Dedifferentiated amniotic fluid mesenchymal stem cell (primary cell): ENCODE results near the gene FAM221A.
"Not testable (repeated sequence)": the region's sequence is repeated elsewhere in the genome, so short reads cannot be mapped to it uniquely, and the experiment has no call there.

ENCODE experiments used
- DNase-seq: peaks from one replicate; pipeline ENCODE4 v3.0.0-alpha.2; 2016; ENCODE audit errors: extremely low spot score

FAM221A gene

GRCh38 chr7:23700046-23700445 is 20.0 kb downstream of the FAM221A start:
- no peak for DNase-seq

GRCh38 chr7:23709081-23709750 is 29.2 kb downstream of the FAM221A start:
- DNase-seq = no peak

- DNase-seq = no peak
Measured at GRCh38 chr7:23710000-23710399, 30.0 kb downstream of the FAM221A start, which contains the start of gene STK31. Gene STK31 (plus strand): TSS chr7:23710219. CDS start chr7:23710286, 67 bp downstream.

GRCh38 chr7:23712368-23713284 is 32.6 kb downstream of the FAM221A start:
- DNase-seq = peak; percentile 86

- DNase-seq = peak; percentile 64
Measured at GRCh38 chr7:23713285-23714149, 33.5 kb downstream of the FAM221A start.

- no peak for DNase-seq
Measured at GRCh38 chr7:23714150-23714464, 34.1 kb downstream of the FAM221A start.

GRCh38 chr7:23714579-23714978 is 34.6 kb downstream of the FAM221A start:
- no peak for DNase-seq

- no peak for DNase-seq
Measured at GRCh38 chr7:23715099-23715498, 35.1 kb downstream of the FAM221A start.

GRCh38 chr7:23717788-23718187 is 37.8 kb downstream of the FAM221A start:
- DNase-seq = no peak

GRCh38 chr7:23721456-23721855 is 41.5 kb downstream of the FAM221A start:
- no peak for DNase-seq

GRCh38 chr7:23722587-23723216 is 42.7 kb downstream of the FAM221A start:
- DNase-seq = not testable (repeated sequence)

- DNase-seq = not testable (repeated sequence)
Measured at GRCh38 chr7:23724113-23724512, 44.1 kb downstream of the FAM221A start.

- DNase-seq = no peak
Measured at GRCh38 chr7:23742051-23742450, 62.1 kb downstream of the FAM221A start.

- DNase-seq = no peak
Measured at GRCh38 chr7:23743226-23743625, 63.2 kb downstream of the FAM221A start.

GRCh38 chr7:23746629-23747028 is 66.6 kb downstream of the FAM221A start:
- no peak for DNase-seq

GRCh38 chr7:23751852-23752251 is 71.9 kb downstream of the FAM221A start:
- DNase-seq = no peak
